ENCODE data around the gene ACSS1. TPM values are rescaled to one million over a fixed set of nuclear protein-coding genes. Genes with fewer than 3 reads are reported as not detected.

Gene ACSS1
- total RNA-seq, 4 donors from 2014 or later, result 5.8 to 23.5 (median 11.1) TPM

- H3K27me3 ChIP-seq, result no peaks in the 10 kb centered on the region
- H3K27ac ChIP-seq, result no peak overlapping the region
- H3K9me3 ChIP-seq, result no peaks in the 10 kb centered on the region
- no peaks in the 10 kb centered on the region for H3K4me1 ChIP-seq
- DNase-seq, result no peak
- peaks cover 24 to 97% (median 26%) of the 10 kb centered on the region in 3 donors for H3K36me3 ChIP-seq
- intact Hi-C loops (cut with DNase I), result no loop called here
- H3K4me3 ChIP-seq, result no peak overlapping the region
- WGBS, 2 donors, result 86 to 87% methylated on average over 5 of the region's 5 CpGs
- no peak for TF ChIP-seq POLR2A (IDR thresholded peaks at IDR 0.05)
- TF ChIP-seq, protein P1, sequence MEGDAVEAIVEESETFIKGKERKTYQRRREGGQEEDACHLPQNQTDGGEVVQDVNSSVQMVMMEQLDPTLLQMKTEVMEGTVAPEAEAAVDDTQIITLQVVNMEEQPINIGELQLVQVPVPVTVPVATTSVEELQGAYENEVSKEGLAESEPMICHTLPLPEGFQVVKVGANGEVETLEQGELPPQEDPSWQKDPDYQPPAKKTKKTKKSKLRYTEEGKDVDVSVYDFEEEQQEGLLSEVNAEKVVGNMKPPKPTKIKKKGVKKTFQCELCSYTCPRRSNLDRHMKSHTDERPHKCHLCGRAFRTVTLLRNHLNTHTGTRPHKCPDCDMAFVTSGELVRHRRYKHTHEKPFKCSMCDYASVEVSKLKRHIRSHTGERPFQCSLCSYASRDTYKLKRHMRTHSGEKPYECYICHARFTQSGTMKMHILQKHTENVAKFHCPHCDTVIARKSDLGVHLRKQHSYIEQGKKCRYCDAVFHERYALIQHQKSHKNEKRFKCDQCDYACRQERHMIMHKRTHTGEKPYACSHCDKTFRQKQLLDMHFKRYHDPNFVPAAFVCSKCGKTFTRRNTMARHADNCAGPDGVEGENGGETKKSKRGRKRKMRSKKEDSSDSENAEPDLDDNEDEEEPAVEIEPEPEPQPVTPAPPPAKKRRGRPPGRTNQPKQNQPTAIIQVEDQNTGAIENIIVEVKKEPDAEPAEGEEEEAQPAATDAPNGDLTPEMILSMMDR (IDR thresholded peaks at IDR 0.05), result no peak
These were observed 89.6 kb downstream of the ACSS1 start for GRCh38 chr20:24968278-24968800.

DNA sequence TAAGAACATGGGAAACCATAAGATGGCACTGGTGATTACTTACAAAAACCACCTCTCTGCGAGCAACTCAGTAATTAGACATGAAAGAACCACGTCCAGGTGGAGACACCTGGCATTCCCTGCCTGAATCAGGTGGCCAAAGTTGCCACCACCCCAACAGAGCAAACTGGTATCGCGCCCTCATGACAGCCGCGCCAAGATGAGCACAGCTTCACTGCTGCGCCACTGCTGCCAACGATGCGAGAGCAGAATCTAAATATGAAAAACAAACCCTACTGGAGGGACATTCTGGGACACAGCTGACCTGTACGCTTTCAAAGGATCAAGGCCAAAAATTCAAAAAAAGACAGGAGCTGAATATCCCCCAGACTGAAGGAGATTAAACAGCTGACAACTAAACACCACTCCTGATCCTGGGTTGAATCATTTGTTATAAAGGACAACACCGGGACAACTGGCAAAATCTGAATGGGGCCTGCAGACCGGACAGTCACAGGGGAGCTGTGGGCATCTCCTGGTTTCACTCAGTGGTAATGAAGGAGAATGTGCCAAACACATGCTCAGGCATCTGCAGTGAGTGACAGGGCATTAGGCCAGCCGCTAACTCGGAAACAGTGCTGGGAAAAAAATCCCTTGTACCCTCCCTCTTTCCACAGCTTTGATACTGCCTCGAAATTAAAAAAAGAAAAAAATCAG lies 91.5 kb downstream of the ACSS1 start:
- no peak for DNase-seq
- H3K27me3 ChIP-seq, result no peaks in the 10 kb centered on the region
- no peaks in the 10 kb centered on the region for H3K9me3 ChIP-seq
- no peak overlapping the region for H3K27ac ChIP-seq
- intact Hi-C loops (cut with DNase I), result no loop called here
- TF ChIP-seq POLR2A (IDR thresholded peaks at IDR 0.05), result no peak
- TF ChIP-seq, protein P1 (IDR thresholded peaks at IDR 0.05), result no peak
- H3K36me3 ChIP-seq, result peaks cover 12 to 96% (median 28%) of the 10 kb centered on the region in 3 donors
- peaks cover 0 to 1% (median 0%) of the 10 kb centered on the region in 3 donors for H3K4me1 ChIP-seq
- WGBS, 2 donors, result 88 to 90% methylated on average over 12 to 15 of the region's 15 CpGs
- H3K4me3 ChIP-seq, result no peak overlapping the region

DNA sequence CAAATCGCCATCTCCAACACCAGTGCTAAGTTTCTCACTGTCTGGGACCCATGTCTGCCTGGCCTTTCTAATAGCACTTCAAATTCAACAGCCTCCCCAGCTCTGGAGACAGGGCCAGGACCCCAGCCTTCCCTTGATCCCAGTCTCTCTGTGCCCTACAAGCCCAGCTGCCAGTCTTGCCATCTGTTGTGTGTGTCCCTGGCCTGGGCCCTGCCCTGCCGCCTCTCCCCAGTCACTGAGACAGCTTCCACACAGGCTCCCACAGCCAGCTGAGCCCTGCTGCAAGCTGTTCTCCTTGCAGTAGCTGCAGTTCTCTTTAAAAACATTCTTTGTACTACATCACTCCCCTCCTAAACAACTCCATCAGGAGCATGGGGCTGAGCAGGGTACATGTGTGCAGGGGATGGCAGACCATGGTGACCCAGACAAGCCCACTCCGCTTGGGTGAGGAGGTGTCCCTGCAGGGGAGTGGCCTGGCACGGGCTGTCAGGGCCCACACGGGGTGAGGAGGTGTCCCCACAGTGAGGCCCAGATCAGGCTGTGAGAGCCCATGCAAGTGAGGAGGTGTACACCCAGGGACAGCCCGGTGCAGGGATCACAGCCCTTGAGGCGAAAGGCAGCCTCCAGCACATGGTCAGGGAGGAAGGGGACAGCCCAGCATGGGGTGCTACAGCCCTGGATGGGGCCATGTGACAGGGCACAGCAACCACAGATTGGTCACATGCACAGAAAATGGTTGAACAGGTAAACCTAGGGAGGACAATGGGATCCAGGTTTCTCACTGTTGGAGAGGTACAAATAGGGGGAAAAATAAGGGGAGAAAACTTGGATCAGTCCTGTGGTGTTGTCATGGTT lies 92.6 kb downstream of the ACSS1 start:
- intact Hi-C loops (cut with DNase I), result no loop called here

GRCh38 chr20:24964506-24964840 lies 93.5 kb downstream of the ACSS1 start:
- no peaks in the 10 kb centered on the region for H3K9me3 ChIP-seq
- 76 to 87% methylated on average over 8 to 9 of the region's 9 CpGs for WGBS, 2 donors

More for the DNA sequence above, 92.6 kb downstream of the ACSS1 start:
- Histone ChIP-seq H3K27me3 (no peaks in the 10 kb centered on the region), H3K9me3 (no peaks in the 10 kb centered on the region), H3K27ac (no peak overlapping the region), H3K4me3 (no peak overlapping the region), H3K36me3 (peaks cover 16 to 96% (median 30%) of the 10 kb centered on the region in 3 donors), H3K4me1 (peaks cover 0 to 13% (median 0%) of the 10 kb centered on the region in 3 donors)
- no peak for DNase-seq
- TF ChIP-seq, protein P1 (IDR thresholded peaks at IDR 0.05), result no peak
- no peak for TF ChIP-seq POLR2A (IDR thresholded peaks at IDR 0.05)
- 89 to 91% methylated on average over 3 of the region's 7 CpGs for WGBS, 2 donors

More at GRCh38 chr20:24964506-24964840, 93.5 kb downstream of the ACSS1 start:
- Histone ChIP-seq H3K36me3 (peaks cover 20 to 96% (median 27%) of the 10 kb centered on the region in 3 donors), H3K27ac (no peak overlapping the region), H3K27me3 (no peaks in the 10 kb centered on the region), H3K4me3 (no peak overlapping the region), H3K4me1 (peaks cover 0 to 13% (median 0%) of the 10 kb centered on the region in 3 donors)
- no peak for DNase-seq
- intact Hi-C loops (cut with DNase I), result no loop called here
- TF ChIP-seq POLR2A (IDR thresholded peaks at IDR 0.05), result no peak
- TF ChIP-seq, protein P1 (IDR thresholded peaks at IDR 0.05), result no peak
